Stimulated activated effector memory CD8-positive, alpha-beta T cell treated with anti-CD3 and anti-CD28 coated beads, Interleukin-12 subunit alpha, Interleukin-12 subunit beta, amount 100 ng/mL, for 72 hours (primary cell): ENCODE results near the gene CRADD.

Experiments used
- ATAC-seq: fragments of 150-1000 bp; cut with Tn5 transposase; 2 replicates; pipeline ENCODE4 v1.10.0; 2021
- DNase-seq, 2 donors: peaks; one replicate each; pipeline ENCODE4 v3.0.0; 2021 to 2022; ENCODE audit warnings: low spot score in 2 of 2
- H3K27ac Mint-ChIP-seq: one replicate; pipeline ENCODE4 v1.8.0; 2022; ENCODE audit warnings: mild to moderate bottlenecking, mixed read lengths
- H3K36me3 Mint-ChIP-seq: one replicate; pipeline ENCODE4 v1.8.0; 2022; ENCODE audit warnings: mild to moderate bottlenecking, mixed read lengths
- H3K4me1 Mint-ChIP-seq: one replicate; pipeline ENCODE4 v1.8.0; 2022; ENCODE audit warnings: mixed read lengths
- H3K4me3 Mint-ChIP-seq: one replicate; pipeline ENCODE4 v1.8.0; 2022; ENCODE audit warnings: mild to moderate bottlenecking, mixed read lengths
- H3K9me3 Mint-ChIP-seq: one replicate; pipeline ENCODE4 v1.8.0; 2022; ENCODE audit warnings: mixed read lengths

Gene CRADD

DNA sequence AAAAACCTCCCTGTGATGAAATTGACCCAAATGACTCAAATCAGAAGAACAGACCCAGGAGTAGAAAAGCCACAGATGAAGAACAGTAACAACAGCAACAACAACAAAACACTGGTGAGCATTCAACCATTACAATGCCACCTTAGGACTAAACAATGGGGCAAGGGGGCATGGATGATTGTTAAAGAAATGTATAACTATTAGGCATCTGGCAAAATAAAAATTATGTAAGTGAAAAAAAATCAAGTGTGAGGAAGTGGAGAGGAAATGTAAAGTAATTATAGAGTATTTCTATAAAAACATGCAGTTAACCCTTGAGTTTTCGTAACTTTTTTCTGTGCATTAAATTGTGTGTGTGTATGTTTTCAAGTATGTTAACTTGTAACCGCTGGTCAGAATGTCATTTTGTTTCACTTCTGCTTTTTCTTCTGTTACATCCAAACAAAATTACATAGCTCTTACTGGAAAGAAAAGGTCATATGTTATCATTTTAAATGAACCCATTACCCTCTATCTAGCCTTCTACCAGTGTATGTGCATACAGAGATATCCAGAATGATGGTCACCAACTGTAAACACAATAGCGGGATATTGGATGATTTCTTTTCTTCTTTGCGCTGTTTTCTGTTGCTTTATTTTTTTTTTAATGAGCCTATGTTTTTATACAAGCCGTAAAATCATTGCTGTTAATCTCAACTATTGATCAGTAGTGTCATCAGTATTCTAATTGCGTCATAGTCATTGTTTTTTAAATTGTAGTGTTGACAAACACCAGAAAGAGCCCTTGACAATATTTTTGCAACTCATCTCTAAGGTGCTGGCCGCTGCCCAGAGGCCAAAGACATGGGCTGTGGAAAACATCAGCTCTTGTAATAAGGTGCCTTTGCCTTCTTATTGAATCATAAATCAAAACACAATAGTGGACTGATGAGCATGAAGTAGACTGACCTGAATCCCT lies 170.6 kb downstream of the CRADD start:
- DNase-seq (no peak), ATAC-seq (peak; percentile 82)
- H3K36me3 Mint-ChIP-seq: peaks cover 16% of the 10 kb centered on the region
- H3K27ac Mint-ChIP-seq: peak overlapping the region; percentile 86
- H3K9me3 Mint-ChIP-seq: no peaks in the 10 kb centered on the region
- H3K4me1 Mint-ChIP-seq: peaks cover 46% of the 10 kb centered on the region
- H3K4me3 Mint-ChIP-seq: no peak overlapping the region

DNA sequence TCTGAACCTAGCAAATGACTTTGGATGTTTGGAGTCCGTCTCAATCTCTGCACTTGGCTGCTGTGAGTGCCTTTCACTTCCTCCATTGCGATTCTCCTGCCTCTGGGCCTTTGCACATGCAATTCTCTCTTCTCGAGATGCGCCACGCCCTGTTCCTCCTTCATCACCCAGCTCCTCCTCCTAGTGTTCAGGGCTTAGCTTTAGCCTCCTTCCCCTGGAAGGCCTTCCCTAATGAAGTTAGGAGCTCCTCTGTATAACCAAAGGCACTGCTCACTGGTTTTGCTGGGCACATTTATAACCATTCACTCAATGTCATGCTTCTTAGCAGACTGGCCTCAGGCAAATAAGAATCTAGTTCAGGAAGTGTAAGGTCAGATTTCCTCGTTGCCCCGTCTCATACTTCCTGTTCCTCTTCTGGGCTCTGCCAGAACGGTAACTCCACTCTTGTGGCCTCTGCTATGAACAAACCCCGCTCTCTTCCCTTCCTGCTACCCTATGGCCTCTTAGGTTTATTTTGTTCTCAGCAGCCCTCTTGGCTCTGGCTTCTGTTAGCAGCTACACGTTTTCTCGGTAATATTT lies 171.4 kb downstream of the CRADD start:
- H3K4me1 Mint-ChIP-seq: peaks cover 50% of the 10 kb centered on the region
- peak overlapping the region; percentile 28 for H3K4me3 Mint-ChIP-seq
- DNase-seq (no peak), ATAC-seq (no peak)
- peak overlapping the region; percentile 86 for H3K27ac Mint-ChIP-seq
- H3K9me3 Mint-ChIP-seq: no peaks in the 10 kb centered on the region
- peaks cover 16% of the 10 kb centered on the region for H3K36me3 Mint-ChIP-seq

DNA sequence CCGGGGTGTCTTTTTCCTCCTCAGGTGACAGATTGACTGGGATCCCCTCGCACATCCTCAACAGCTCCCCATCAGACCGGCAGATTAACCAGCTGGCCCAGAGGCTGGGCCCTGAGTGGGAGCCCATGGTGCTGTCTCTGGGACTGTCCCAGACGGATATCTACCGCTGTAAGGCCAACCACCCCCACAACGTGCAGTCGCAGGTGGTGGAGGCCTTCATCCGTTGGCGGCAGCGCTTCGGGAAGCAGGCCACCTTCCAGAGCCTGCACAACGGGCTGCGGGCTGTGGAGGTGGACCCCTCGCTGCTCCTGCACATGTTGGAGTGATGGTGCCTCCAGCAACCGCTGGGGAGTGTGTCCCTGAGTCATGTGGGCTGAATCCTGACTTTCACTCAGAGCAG lies 172.8 kb downstream of the CRADD start:
- Mint-ChIP-seq H3K4me1 (peaks cover 58% of the 10 kb centered on the region), H3K36me3 (peaks cover 16% of the 10 kb centered on the region), H3K9me3 (no peaks in the 10 kb centered on the region), H3K27ac (no peak overlapping the region), H3K4me3 (no peak overlapping the region)
- ATAC-seq: no peak
- no peak for DNase-seq

DNA sequence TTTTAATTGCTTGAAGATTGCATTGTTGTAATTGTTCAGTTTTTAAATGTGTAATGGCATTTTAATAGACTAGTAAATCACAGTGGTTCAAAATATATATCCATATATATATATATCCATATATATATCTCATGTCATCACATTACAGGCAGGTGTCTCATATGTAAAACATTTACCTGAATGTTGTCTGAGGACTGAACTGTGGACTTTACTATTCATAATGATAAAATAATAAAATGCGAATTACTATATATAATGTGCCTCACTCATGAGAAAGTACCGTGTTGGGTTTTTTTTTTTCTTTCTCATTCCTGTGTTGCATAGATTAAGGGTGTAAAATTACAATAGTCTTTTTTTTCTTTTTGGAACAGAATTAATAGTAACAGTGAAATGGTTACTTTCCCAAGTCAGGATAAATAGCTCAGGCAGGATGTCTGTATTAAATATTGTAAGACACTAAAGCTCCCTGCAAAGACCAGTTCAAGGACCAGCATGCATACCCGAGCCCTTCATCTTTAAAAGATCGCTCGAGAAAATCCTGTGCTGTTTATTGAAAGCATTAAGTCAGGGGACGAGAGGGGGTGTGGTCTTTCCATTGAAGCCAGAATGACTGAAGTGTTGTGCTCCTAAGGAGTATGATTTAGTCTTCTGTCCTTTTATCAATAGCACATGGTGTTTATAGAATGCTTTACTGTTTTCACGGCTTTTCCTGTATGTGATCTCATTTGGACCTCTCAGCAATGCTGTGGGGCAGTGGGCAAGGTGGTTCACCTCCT lies 173.5 kb downstream of the CRADD start:
- DNase-seq (no peak), ATAC-seq (no peak)
- Mint-ChIP-seq H3K4me3 (peak overlapping the region; percentile 30), H3K27ac (peak overlapping the region; percentile 80), H3K9me3 (no peaks in the 10 kb centered on the region), H3K4me1 (peaks cover 58% of the 10 kb centered on the region), H3K36me3 (peaks cover 16% of the 10 kb centered on the region)

DNA sequence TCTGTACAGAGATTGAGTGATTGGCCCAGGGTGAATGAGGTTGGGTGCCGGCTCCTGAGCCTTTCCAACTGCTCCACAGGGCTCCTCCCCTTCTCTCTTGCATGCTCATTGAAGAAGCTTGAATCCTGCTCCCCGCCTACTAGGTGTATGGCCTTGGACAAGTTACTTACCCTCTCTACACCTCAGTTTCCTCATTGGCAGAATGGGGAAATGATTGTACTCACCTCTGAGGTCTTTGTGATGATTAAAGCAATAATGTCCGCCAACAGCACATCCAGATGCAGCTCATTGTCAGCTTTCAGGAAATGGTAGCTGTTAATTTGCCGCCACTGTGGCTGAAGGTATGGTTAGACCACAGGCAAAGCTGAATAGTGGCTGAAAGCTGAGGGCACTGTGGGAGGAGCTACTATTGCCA lies 174.1 kb downstream of the CRADD start:
- Mint-ChIP-seq H3K27ac (peak overlapping the region; percentile 80), H3K36me3 (peaks cover 16% of the 10 kb centered on the region), H3K4me1 (peaks cover 56% of the 10 kb centered on the region), H3K4me3 (peak overlapping the region; percentile 30), H3K9me3 (no peaks in the 10 kb centered on the region)
- DNase-seq (peak in 1 of 2 donors; percentile 67), ATAC-seq (peak; percentile 74)

DNA sequence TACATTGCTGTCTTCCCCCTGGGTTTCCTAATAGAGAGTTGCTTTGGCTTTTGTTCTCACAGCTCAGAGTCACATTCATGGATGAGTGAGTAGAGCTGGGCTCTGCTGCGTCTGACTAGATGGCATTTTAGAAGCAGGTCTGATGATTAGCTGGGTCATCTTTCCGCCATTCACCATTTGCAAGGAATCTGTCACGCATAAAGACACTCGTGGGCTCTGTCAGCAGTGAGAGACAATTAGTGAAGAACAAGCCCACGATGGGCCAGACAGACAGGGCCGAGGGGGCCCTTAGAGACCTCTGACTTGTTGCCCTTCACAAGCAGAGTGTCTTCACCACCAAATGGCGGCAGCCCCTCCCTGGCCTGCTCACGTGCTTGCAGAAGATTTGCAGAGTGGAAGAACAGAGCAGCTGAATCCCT lies 175.0 kb downstream of the CRADD start:
- Mint-ChIP-seq H3K36me3 (peaks cover 15% of the 10 kb centered on the region), H3K9me3 (no peaks in the 10 kb centered on the region), H3K4me1 (peaks cover 47% of the 10 kb centered on the region), H3K27ac (no peak overlapping the region), H3K4me3 (no peak overlapping the region)
- no peak for ATAC-seq
- no peak for DNase-seq

DNA sequence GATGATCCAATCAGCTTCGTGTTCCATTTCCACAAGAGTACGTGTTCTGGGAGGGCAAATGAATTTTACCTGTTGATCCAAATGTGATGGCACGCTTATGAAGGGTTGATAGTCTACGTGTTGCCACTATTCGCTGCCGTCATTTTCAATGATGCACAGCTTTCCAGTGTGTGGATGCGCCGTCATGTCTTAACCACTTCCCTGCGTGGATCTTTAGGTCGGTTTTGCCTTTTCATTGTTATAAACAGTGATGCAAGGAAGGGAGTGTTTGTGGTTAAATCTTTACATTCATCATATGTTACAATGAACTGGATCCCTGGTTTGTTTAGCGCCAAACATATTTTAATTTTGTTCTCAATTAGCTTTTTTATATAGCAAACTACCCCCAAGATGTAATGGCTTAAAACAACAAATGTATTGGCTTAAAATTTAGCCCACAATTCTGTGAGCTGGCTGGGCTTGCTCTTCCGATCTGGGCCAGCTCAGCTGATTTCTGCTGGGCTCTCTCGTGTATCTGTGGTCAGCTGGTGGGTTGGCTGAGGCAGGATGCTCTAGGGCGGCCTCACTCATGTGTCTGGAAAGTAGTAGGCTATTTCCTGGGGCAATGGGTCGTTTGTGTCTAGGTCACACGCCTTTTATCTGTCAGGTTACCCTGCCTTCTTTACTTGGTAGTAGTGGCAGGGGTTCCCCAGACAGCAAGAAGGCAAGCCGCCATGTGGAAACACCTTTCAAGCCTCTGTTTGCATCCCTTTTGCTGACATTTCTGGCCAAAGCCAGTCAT lies 176.7 kb downstream of the CRADD start:
- Mint-ChIP-seq H3K9me3 (no peaks in the 10 kb centered on the region), H3K27ac (peak overlapping the region; percentile 27), H3K4me1 (peaks cover 35% of the 10 kb centered on the region), H3K4me3 (peak overlapping the region; percentile 31), H3K36me3 (peaks cover 8% of the 10 kb centered on the region)
- no peak for DNase-seq
- ATAC-seq: peak; percentile 79

DNA sequence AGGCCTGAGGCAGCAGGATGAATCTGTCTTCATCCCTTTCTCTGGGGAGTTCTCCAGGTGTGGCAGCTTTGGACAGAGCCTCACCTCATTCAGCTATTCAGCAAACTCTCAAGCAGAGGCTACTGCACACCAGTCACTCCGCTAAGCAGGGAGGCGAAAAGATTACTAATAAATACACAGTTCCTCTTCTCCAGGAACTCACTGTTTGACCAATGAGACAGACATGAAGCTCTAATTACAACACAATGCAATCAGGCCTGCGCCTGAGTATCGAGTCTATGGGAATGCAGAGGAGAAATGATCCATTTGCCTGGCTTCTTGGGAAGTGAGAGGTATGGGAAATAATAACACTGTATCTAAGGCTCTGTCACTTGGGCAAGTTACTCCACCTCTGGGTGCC lies 178.1 kb downstream of the CRADD start:
- peaks cover 5% of the 10 kb centered on the region for H3K36me3 Mint-ChIP-seq
- ATAC-seq: no peak
- peaks cover 34% of the 10 kb centered on the region for H3K4me1 Mint-ChIP-seq
- no peak for DNase-seq
- no peaks in the 10 kb centered on the region for H3K9me3 Mint-ChIP-seq
- H3K4me3 Mint-ChIP-seq: no peak overlapping the region
- H3K27ac Mint-ChIP-seq: no peak overlapping the region

DNA sequence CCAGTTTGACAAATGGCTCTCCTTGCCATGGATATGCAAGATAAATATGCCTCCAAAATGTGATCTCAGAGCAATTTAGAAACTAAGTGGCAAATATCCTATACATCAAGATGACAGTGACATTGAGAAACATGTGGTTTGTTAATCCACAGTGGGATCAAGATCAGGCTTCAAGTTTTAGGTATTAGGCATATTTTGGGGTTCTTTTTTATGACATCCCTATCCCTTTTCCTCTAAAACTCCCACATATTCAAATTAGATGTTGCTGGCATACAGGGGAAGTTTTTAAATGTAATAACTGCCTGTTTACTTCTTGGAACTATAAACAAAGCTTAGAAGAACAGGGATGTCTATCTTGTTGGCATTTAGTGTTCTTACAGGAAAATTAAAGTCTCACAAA lies 179.4 kb downstream of the CRADD start:
- Mint-ChIP-seq H3K9me3 (no peaks in the 10 kb centered on the region), H3K36me3 (peaks cover under 1% of the 10 kb centered on the region), H3K27ac (no peak overlapping the region), H3K4me3 (no peak overlapping the region), H3K4me1 (peaks cover 39% of the 10 kb centered on the region)
- DNase-seq (no peak), ATAC-seq (no peak)

DNA sequence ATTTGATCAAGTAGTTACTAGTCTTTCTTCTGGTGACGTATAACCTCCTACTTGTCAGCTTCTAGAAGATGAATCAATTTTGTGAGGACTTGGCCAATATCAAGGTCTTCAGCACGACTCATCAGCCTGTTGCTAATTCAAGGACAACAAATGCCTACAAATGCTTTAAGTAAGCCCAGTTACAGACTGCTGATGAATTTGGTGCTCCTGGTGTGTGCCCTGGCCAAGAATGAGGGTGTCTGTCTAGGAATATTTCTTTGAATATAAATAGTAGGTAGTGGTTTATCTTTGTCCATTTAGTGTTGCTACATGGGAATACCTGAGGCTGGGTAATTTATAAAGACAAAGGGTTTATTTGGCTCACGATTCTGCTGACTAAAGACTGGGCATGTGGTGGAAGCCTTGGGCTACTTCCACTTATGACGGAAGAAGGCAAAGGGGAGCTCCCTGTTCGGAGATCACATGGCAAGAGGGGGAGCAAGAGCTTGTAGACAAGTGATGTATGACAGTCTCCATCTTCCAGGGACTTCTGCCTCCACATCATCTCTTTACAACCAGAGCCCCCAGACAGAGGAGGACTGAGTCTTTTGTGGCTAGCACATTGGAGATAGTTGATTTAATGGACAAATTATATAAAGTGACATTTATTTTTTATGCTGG lies 180.2 kb downstream of the CRADD start:
- Mint-ChIP-seq H3K27ac (no peak overlapping the region), H3K4me3 (no peak overlapping the region), H3K36me3 (no peaks in the 10 kb centered on the region), H3K4me1 (peaks cover 37% of the 10 kb centered on the region), H3K9me3 (no peaks in the 10 kb centered on the region)
- ATAC-seq (no peak), DNase-seq (no peak)

DNA sequence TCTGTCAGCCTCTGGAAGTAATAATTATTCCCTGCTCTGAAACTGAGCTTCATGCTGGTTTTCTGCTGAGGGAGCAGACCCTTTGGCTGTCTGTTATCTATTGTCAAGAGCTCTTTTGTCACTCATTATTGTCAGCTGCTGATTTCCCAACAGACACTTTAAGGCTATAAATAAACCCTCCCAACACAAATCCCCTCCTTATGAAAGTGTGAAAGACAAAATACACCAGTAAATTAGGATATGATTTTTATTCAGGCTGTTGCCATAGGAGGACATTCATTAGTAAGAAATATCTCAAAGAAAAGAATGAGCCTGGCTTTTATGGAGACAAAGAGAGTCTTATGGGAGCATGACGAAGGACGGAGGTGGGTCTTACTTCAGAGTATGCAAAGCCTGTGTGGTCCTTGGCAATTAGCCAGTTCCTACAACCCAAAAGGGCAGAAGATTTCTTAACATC lies 180.8 kb downstream of the CRADD start:
- Mint-ChIP-seq H3K9me3 (no peaks in the 10 kb centered on the region), H3K4me1 (peaks cover 38% of the 10 kb centered on the region), H3K4me3 (no peak overlapping the region), H3K36me3 (no peaks in the 10 kb centered on the region), H3K27ac (no peak overlapping the region)
- no peak for ATAC-seq
- DNase-seq: no peak

DNA sequence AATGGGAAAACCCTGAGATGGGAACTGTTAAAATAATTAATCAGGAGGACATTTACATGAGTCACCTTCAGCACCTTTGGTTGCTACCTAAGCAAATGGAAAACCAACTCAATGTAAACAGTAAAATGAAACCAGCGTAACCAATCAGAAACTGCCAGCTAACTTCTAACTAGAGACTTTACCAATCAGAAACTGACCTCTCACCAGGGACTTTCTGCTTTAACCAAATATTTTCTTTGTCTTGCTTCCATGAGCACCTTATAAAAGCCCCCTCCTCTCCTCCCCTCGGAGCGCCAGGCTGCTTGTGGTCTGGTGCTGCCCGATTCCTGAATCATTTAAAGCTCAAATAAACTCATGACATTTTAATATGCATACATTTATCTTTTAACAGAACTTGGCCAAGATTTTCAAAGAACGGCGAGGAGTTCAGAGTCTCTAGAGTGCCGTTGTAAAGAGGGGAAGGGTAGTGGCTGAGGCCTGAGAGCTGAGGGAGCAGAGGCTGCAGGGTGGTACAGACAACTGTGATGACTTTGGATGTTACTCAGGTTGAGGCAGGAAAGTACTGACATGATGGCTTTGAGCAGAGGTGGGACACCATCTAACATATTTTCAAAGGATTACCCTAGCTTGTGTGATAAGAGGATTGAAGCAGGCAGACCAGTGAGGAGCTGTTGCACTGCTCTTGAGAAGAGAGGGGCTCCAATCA lies 183.6 kb downstream of the CRADD start:
- DNase-seq: no peak
- ATAC-seq: peak; percentile 57
- peak overlapping the region; percentile 91 for H3K27ac Mint-ChIP-seq
- H3K36me3 Mint-ChIP-seq: no peaks in the 10 kb centered on the region
- peaks cover 26% of the 10 kb centered on the region for H3K4me1 Mint-ChIP-seq
- no peaks in the 10 kb centered on the region for H3K9me3 Mint-ChIP-seq
- H3K4me3 Mint-ChIP-seq: no peak overlapping the region

DNA sequence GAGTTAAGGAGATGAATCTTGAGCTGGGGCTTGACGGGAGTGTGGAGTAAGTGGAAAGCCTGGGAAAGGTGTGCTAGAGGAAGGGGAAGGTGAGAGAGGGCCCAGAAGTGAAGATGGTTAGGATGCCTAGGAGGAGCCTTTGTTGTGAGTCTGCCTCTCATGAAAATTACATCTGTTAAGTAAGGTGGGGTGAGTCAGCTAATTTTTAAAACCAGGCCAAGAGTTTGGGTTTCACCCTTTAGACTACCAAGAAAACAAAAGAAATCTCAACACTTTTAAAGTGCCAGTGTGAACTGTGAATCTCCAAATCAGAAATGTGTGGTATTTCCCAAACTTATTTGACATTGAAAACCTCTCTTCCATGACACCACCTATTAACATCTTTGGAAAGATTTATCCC lies 185.2 kb downstream of the CRADD start:
- DNase-seq: no peak
- H3K36me3 Mint-ChIP-seq: no peaks in the 10 kb centered on the region
- no peak overlapping the region for H3K27ac Mint-ChIP-seq
- peaks cover 6% of the 10 kb centered on the region for H3K9me3 Mint-ChIP-seq
- no peak overlapping the region for H3K4me3 Mint-ChIP-seq
- H3K4me1 Mint-ChIP-seq: peaks cover 25% of the 10 kb centered on the region
- no peak for ATAC-seq

DNA sequence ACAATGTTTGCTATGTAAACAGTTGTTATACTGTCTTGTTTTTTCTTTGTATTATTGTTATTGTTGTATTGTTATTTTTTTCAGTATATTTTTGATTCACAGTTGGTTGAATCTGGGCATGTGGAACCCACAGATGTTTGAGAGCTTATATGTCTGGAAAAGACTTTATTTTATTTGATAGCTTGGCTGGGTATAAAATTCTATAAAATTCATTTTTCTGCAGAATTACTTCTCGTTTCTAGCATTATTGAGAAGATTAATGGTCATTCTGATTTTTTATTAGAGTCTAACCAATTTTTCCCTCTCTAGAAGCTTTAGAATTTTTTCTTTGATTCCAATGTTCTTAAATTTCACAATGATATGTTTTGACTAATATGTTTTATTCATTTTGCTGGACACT lies 188.6 kb downstream of the CRADD start:
- ATAC-seq (no peak), DNase-seq (no peak)
- Mint-ChIP-seq H3K36me3 (no peaks in the 10 kb centered on the region), H3K4me1 (peaks cover 15% of the 10 kb centered on the region), H3K4me3 (no peak overlapping the region), H3K9me3 (peaks cover 23% of the 10 kb centered on the region), H3K27ac (no peak overlapping the region)
